Mesenchymal stem cell (in vitro differentiated cells and primary cell): ENCODE data around the gene FBXW12.

Experiments
- DNase-seq: peaks from one replicate; pipeline ENCODE4 v3.0.0-alpha.2; 2013
- H2AFZ ChIP-seq: one replicate; pipeline ENCODE4 v1.6.1; 2013; ENCODE audit warnings: low read depth, mild to moderate bottlenecking, control low read depth, inconsistent platforms, low read length, moderate library complexity
- H2AK5ac ChIP-seq: 2 replicates; pipeline ENCODE4 v1.6.1; 2013; ENCODE audit warnings: low read length, moderate library complexity, mild to moderate bottlenecking, inconsistent platforms; ENCODE audit not compliant: severe bottlenecking
- H2BK120ac ChIP-seq: one replicate; pipeline ENCODE4 v1.6.1; 2013; ENCODE audit warnings: low read depth, mild to moderate bottlenecking, inconsistent platforms, low read length, moderate library complexity
- H2BK12ac ChIP-seq, 2 experiments: one replicate each; pipeline ENCODE4 v1.6.1; 2013; ENCODE audit warnings: inconsistent platforms in 2 of 2, low read length in 2 of 2, mild to moderate bottlenecking in 2 of 2, moderate library complexity in 2 of 2, control low read depth in 1 of 2
- H2BK15ac ChIP-seq: one replicate; pipeline ENCODE4 v1.6.1; 2013; ENCODE audit warnings: mild to moderate bottlenecking, low read depth, inconsistent platforms; ENCODE audit not compliant: poor library complexity, severe bottlenecking
- H2BK5ac ChIP-seq: 2 replicates; pipeline ENCODE4 v1.6.1; 2013; ENCODE audit warnings: low read depth, mild to moderate bottlenecking, low read length, control low read depth, inconsistent platforms; ENCODE audit not compliant: poor library complexity, severe bottlenecking
- H3K14ac ChIP-seq, 2 experiments: one replicate each; pipeline ENCODE4 v1.6.1; 2013; ENCODE audit warnings: inconsistent platforms in 2 of 2, low read length in 2 of 2, control low read depth in 1 of 2, mild to moderate bottlenecking in 1 of 2, moderate library complexity in 1 of 2
- H3K18ac ChIP-seq, 2 experiments: one replicate each; pipeline ENCODE4 v1.6.1; 2013; ENCODE audit warnings: inconsistent platforms in 2 of 2, low read length in 2 of 2, control low read depth in 1 of 2, low read depth in 1 of 2, mild to moderate bottlenecking in 1 of 2
- H3K23ac ChIP-seq, 2 experiments: one replicate each; pipeline ENCODE4 v1.6.1; 2013; ENCODE audit warnings: inconsistent platforms in 2 of 2, low read length in 2 of 2, mild to moderate bottlenecking in 2 of 2, moderate library complexity in 2 of 2, control low read depth in 1 of 2
- H3K27ac ChIP-seq: 2 replicates; pipeline ENCODE4 v1.5.1; 2013; ENCODE audit warnings: mild to moderate bottlenecking, moderate library complexity, low read length, control low read depth, inconsistent platforms; ENCODE audit not compliant: poor library complexity, severe bottlenecking
- H3K27me3 ChIP-seq, 2 experiments: 2 replicates each; pipeline versions ENCODE4 v1.6.1 to v1.7.0; 2013; ENCODE audit warnings: low read length in 2 of 2, mild to moderate bottlenecking in 2 of 2, moderate library complexity in 2 of 2, control low read depth in 1 of 2, inconsistent platforms in 1 of 2; ENCODE audit not compliant: control insufficient read depth in 1 of 2, insufficient read depth in 1 of 2
- H3K36me3 ChIP-seq, 2 experiments: 2 replicates each; pipeline versions ENCODE4 v1.6.1 to v1.7.0; 2013; ENCODE audit warnings: low read length in 2 of 2, control low read depth in 1 of 2, inconsistent platforms in 1 of 2, low read depth in 1 of 2, mild to moderate bottlenecking in 1 of 2; ENCODE audit not compliant: insufficient read depth in 2 of 2, control insufficient read depth in 1 of 2
- H3K4ac ChIP-seq, 2 experiments: one replicate each; pipeline ENCODE4 v1.6.1; 2013; ENCODE audit warnings: inconsistent platforms in 2 of 2, low read length in 2 of 2, mild to moderate bottlenecking in 2 of 2, moderate library complexity in 2 of 2, control low read depth in 1 of 2, low read depth in 1 of 2
- H3K4me1 ChIP-seq: 2 replicates; pipeline ENCODE4 v1.6.1; 2013; ENCODE audit warnings: low read depth, low read length, control low read depth; ENCODE audit not compliant: control insufficient read depth, insufficient read depth
- H3K4me2 ChIP-seq: 2 replicates; pipeline ENCODE4 v1.6.1; 2013; ENCODE audit warnings: low read length, mild to moderate bottlenecking, inconsistent platforms; ENCODE audit not compliant: poor library complexity, severe bottlenecking
- H3K4me3 ChIP-seq, 2 experiments: 2 replicates each; pipeline versions ENCODE4 v1.5.1 to v1.7.0; 2013; ENCODE audit warnings: low read length in 2 of 2, mild to moderate bottlenecking in 2 of 2, control low read depth in 1 of 2, low read depth in 1 of 2; ENCODE audit not compliant: insufficient read depth in 1 of 2
- H3K79me1 ChIP-seq: replicated peaks from 2 replicates; pipeline ENCODE4 v1.6.1; 2013; ENCODE audit warnings: mild to moderate bottlenecking, control low read depth, low read length, inconsistent platforms; ENCODE audit not compliant: poor library complexity, severe bottlenecking
- H3K9ac ChIP-seq: 2 replicates; pipeline ENCODE4 v1.7.0; 2013; ENCODE audit warnings: mild to moderate bottlenecking, low read length, moderate library complexity
- H3K9me3 ChIP-seq: 2 replicates; pipeline ENCODE4 v1.7.0; 2013; ENCODE audit warnings: mild to moderate bottlenecking, low read length; ENCODE audit not compliant: control insufficient read depth
- H4K8ac ChIP-seq: one replicate; pipeline ENCODE4 v1.6.1; 2013; ENCODE audit warnings: inconsistent platforms, mild to moderate bottlenecking, low read length, moderate library complexity
- H4K91ac ChIP-seq: one replicate; pipeline ENCODE4 v1.6.1; 2013; ENCODE audit warnings: mild to moderate bottlenecking, low read length, inconsistent platforms
- WGBS: methylation state at CpG from one replicate; pipeline ENCODE4 v1.1.7; 2013; ENCODE audit warnings: mixed read lengths; 5-methylcytosine and 5-hydroxymethylcytosine counted together

The FBXW12 gene

DNA sequence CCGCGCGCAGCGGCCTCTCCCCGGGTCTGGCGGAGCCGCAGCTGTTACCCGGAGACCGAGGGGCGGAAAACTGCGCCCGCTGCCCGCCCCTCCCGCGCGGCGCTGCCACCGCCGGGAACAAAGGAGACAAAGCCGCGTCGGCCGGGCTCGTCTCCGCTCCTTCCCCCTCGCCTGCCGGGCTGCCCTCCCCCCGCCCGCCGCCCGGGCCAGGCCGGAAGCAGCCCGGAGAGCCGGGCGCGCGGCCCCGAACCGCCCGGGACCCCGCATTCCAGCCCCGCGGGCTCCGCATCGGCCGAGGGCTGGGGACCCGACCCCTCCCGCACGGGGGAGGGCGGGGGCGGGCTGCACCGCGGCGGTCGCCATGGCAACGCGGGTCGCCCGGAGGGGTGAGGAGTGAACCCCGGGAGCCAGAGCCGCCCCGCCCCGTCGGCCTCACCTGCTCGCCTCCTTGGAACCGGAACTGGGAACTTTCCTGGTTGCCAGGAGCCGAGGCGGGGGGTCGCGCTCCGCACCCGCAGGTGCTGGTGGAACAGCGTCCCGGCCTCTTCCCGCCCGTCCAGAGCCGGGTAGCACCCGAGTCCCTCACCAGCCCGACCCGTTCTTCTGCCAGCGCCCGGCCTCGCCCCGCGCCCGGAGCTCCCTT, 57.4 kb downstream of the FBXW12 start:
- peak overlapping the region; percentile 71 for H2BK120ac ChIP-seq
- H2BK15ac ChIP-seq: peak overlapping the region; percentile 84
- no peak overlapping the region for H3K27ac ChIP-seq
- H3K23ac ChIP-seq: no peak overlapping the region
- peak overlapping the region; percentile 80 for H3K9ac ChIP-seq
- H3K4ac ChIP-seq: peak overlapping the region; percentile 42 to 47
- peaks cover 32% of the 10 kb centered on the region for H3K79me1 ChIP-seq
- H2AK5ac ChIP-seq: no peak overlapping the region
- H2BK12ac ChIP-seq: no peak overlapping the region
- H3K4me1 ChIP-seq: peaks cover 64% of the 10 kb centered on the region
- H2BK5ac ChIP-seq: no peak overlapping the region
- H3K27me3 ChIP-seq: no peaks in the 10 kb centered on the region
- peak overlapping the region; percentile 56 to 84 for H3K18ac ChIP-seq
- DNase-seq: peak; percentile 37
- under 1% methylated on average over 61 of the region's 86 CpGs for WGBS
- peak overlapping the region; percentile 72 to 79 for H3K4me3 ChIP-seq
- peak overlapping the region; percentile 84 for H4K91ac ChIP-seq
- peak overlapping the region; percentile 86 for H3K4me2 ChIP-seq
- H3K9me3 ChIP-seq: no peaks in the 10 kb centered on the region
- H2AFZ ChIP-seq: peak overlapping the region; percentile 36
- peak overlapping the region; percentile 83 for H4K8ac ChIP-seq
- peaks cover 23 to 33% of the 10 kb centered on the region in 2 experiments for H3K36me3 ChIP-seq
- no peak overlapping the region for H3K14ac ChIP-seq

DNA sequence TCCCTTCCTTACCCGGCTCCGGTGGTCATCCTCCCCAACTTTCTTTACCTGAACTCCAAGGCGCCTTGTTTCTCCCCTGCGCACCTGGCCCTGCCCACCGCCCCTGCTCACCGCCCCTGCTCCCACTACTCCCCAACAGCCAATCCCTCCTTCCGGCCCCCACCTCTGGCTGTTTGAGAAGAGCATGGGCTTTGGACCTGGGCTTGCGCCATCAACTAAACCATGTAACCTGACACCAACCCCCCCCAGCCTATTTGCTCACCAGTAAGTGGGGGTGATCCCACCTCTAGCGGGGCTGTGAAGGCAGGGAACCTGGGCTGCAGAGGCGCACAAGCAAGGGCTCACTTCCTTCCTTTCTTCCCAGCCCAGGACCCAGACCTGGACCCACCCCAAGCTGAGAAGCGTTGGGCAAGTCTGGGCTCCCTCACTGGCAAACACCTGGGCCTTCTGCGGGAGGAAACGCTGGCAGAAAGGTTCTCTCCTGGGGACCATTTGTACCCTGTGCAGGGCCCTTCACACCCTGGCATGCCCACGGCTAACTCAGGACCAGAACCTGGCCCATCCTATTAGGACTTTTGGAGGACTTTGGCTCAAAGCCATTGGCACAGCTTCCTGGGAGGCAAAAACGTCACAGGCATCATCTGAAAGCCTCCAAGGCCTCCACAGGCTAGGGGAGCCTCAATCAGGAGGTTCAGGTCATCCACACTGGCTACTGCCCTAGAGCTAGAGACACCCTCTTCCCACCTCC, 58.1 kb downstream of the FBXW12 start, which contains the start of gene PLXNB1:
PLXNB1 (minus strand) TSS at position 127 of the 748 bp plus-strand sequence. CDS start 5,475 bp downstream, outside the sequence.
- no peak within 1 kb of the TSS for H3K14ac ChIP-seq

DNA sequence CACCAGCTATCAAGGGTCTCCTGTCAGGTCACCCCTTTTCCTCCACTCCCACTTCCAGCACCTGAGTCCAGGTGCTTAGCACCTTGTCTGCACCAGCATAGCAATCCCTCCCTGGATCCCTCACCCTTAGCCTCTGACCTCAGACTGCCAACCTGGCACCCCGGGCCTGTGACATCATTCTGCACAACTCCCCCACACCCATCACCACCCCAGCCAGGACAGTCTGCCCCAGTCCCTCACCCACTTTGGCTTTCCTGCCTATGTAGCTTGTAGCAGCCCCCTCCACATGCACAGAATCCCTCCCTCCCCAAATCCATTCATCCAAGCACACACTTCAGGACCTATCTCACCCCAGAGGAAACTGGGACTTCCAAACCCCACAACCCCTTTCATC, 58.7 kb downstream of the FBXW12 start:
- Histone ChIP-seq H3K9me3 (no peaks in the 10 kb centered on the region), H2AK5ac (no peak overlapping the region), H3K18ac (no peak overlapping the region), H3K4ac (no peak overlapping the region), H3K9ac (peak overlapping the region; percentile 23), H2BK12ac (no peak overlapping the region), H3K79me1 (peaks cover 31% of the 10 kb centered on the region), H4K8ac (no peak overlapping the region), H2AFZ (no peak overlapping the region), H2BK15ac (no peak overlapping the region), H3K4me1 (peaks cover 55% of the 10 kb centered on the region), H2BK5ac (no peak overlapping the region), H2BK120ac (no peak overlapping the region), H3K4me2 (no peak overlapping the region), H3K27ac (no peak overlapping the region), H4K91ac (no peak overlapping the region), H3K36me3 (peaks cover 24 to 29% of the 10 kb centered on the region in 2 experiments), H3K27me3 (no peaks in the 10 kb centered on the region), H3K14ac (no peak overlapping the region), H3K23ac (no peak overlapping the region), H3K4me3 (no peak overlapping the region)
- 100% methylated on average over 1 of the region's 1 CpG for WGBS
- DNase-seq: no peak

More for the DNA sequence above, 58.1 kb downstream of the FBXW12 start, which contains the start of gene PLXNB1:
- Histone ChIP-seq H3K4me1 (peaks cover 61% of the 10 kb centered on the region), H2BK15ac (peak within 1 kb of the TSS; percentile 84), H3K4me3 (peak within 1 kb of the TSS; percentile 72 to 79), H3K36me3 (peaks cover 24 to 29% of the 10 kb centered on the region in 2 experiments), H2BK120ac (peak within 1 kb of the TSS; percentile 71), H3K23ac (peak within 1 kb of the TSS in 1 of 2 experiments; percentile 61), H2AK5ac (peak within 1 kb of the TSS; percentile 19), H3K27ac (no peak within 1 kb of the TSS), H2BK5ac (no peak within 1 kb of the TSS), H3K79me1 (peaks cover 30% of the 10 kb centered on the region), H3K27me3 (no peaks in the 10 kb centered on the region), H3K18ac (peak within 1 kb of the TSS; percentile 56 to 84), H4K91ac (peak within 1 kb of the TSS; percentile 84), H3K4me2 (peak within 1 kb of the TSS; percentile 86), H3K9ac (peak within 1 kb of the TSS; percentile 80), H3K9me3 (no peaks in the 10 kb centered on the region), H2AFZ (peak within 1 kb of the TSS; percentile 36), H2BK12ac (peak within 1 kb of the TSS in 1 of 2 experiments; percentile 15), H3K4ac (peak within 1 kb of the TSS; percentile 42 to 47), H4K8ac (peak within 1 kb of the TSS; percentile 83)
- peak; percentile 61 for DNase-seq
- WGBS: 27% methylated on average over 15 of the region's 15 CpGs
